Measurements from ENCODE around the gene ASB2. TPM values are rescaled to one million over a fixed set of nuclear protein-coding genes. Genes with fewer than 3 reads are reported as not detected.

ASB2 gene
- polyA plus RNA-seq, 1 donor (not counting 4 experiments of a cell fraction or from before 2014, with no cell fraction given) = 0.56 TPM

DNA sequence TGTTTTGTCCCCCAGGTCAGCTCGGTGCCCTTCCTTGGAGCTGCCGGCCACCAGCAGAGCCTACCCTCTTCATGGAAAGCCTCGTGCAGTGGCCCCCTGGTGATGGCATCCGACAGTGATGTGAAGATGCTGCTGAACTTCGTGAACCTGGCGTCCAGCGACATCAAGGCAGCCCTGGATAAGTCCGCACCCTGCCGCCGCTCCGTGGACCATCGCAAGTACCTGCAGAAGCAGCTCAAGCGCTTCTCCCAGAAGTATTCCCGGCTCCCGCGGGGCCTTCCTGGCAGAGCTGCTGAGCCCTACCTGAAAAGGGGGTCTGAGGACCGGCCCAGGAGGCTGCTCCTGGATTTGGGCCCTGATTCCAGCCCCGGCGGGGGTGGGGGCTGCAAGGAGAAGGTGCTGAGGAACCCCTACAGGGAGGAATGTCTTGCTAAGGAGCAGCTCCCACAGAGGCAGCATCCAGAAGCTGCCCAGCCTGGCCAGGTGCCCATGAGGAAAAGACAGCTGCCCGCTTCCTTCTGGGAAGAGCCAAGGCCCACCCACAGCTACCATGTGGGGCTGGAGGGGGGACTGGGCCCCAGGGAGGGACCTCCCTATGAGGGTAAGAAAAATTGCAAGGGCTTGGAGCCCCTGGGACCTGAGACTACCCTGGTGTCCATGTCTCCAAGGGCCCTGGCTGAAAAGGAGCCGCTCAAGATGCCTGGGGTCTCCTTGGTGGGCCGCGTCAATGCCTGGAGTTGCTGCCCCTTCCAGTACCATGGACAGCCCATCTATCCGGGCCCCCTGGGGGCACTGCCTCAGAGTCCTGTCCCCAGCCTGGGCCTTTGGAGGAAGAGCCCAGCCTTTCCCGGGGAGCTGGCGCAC is 48.0 kb downstream of the ASB2 start:
- Histone ChIP-seq H4K20me1 (ENCODE audit: control insufficient read depth, extremely low read depth, insufficient read depth, low read length) (no peaks in the 10 kb centered on the region), H3K4me2 (ENCODE audit: control insufficient read depth, extremely low read depth, insufficient read depth, low read depth, low read length) (no peak overlapping the region), H3K79me2 (ENCODE audit: control insufficient read depth, insufficient read depth, low read length) (no peaks in the 10 kb centered on the region), H3K36me3 (ENCODE audit: control insufficient read depth in 2 of 2, extremely low read depth in 1 of 2, insufficient read depth in 2 of 2, low read length in 2 of 2) (no peaks in the 10 kb centered on the region), H3K27ac (ENCODE audit: control insufficient read depth, insufficient read depth, low read length) (no peak overlapping the region), H3K4me1 (ENCODE audit: control insufficient read depth, extremely low read depth, insufficient read depth, low read length) (no peaks in the 10 kb centered on the region), H3K9me1 (ENCODE audit: control insufficient read depth, extremely low read depth, insufficient read depth, low read length) (no peaks in the 10 kb centered on the region), H2AFZ (ENCODE audit: control insufficient read depth, low read length) (no peak overlapping the region), H3K9me3 (ENCODE audit: control insufficient read depth, low read depth, low read length) (no peaks in the 10 kb centered on the region), H3K27me3 (ENCODE audit: control insufficient read depth, extremely low read depth, insufficient read depth, low read length) (no peaks in the 10 kb centered on the region), H3K9ac (ENCODE audit: control insufficient read depth, extremely low read depth, insufficient read depth, low read length) (no peak overlapping the region), H3K4me3 (ENCODE audit: control insufficient read depth in 2 of 3, extremely low read depth in 1 of 3, insufficient read depth in 2 of 3, low read depth in 1 of 3, low read length in 3 of 3) (no peak overlapping the region)
- no peak for DNase-seq (ENCODE audit: low read depth, low spot score)
- dilution Hi-C loops (cut with MboI; ENCODE audit: extremely low pct_ligation_motif_present, low sequenced_read_pairs) = no loop called here
- no peak for FAIRE-seq
- no peak for TF ChIP-seq EZH2 (IDR thresholded peaks at IDR 0.05; ENCODE audit: low read length)
- TF ChIP-seq, protein P1, sequence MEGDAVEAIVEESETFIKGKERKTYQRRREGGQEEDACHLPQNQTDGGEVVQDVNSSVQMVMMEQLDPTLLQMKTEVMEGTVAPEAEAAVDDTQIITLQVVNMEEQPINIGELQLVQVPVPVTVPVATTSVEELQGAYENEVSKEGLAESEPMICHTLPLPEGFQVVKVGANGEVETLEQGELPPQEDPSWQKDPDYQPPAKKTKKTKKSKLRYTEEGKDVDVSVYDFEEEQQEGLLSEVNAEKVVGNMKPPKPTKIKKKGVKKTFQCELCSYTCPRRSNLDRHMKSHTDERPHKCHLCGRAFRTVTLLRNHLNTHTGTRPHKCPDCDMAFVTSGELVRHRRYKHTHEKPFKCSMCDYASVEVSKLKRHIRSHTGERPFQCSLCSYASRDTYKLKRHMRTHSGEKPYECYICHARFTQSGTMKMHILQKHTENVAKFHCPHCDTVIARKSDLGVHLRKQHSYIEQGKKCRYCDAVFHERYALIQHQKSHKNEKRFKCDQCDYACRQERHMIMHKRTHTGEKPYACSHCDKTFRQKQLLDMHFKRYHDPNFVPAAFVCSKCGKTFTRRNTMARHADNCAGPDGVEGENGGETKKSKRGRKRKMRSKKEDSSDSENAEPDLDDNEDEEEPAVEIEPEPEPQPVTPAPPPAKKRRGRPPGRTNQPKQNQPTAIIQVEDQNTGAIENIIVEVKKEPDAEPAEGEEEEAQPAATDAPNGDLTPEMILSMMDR (optimal IDR thresholded peaks at IDR 0.05 in 1 of 3, IDR thresholded peaks at IDR 0.05 in 1 of 3, conservative IDR thresholded peaks at IDR 0.05 in 1 of 3; ENCODE audit: extremely low read depth in 1 of 3, insufficient read depth in 2 of 3, low read length in 3 of 3) = no peak

DNA sequence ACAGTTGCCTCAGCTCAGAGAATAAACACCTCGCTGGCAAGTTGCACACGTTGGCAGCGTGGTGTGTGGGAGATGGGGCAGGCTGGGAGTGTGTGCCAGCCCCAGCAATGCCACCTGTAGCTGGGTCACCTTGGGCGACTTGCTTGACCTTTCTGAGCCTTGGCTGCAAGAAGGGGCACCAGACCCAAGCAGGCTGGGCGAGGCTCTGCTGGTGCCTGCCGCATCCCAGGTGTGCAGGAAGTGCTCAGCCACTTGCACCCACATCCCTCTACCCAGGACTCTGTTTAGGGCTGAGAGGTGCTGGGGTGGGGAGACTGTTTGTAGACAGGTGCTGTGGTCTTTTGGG is 48.6 kb downstream of the ASB2 start:
- no peak overlapping the region for H3K4me2 ChIP-seq (ENCODE audit: control insufficient read depth, extremely low read depth, insufficient read depth, low read depth, low read length)
- TF ChIP-seq EZH2 (IDR thresholded peaks at IDR 0.05; ENCODE audit: low read length) = no peak

More for the DNA sequence above, 48.6 kb downstream of the ASB2 start:
- dilution Hi-C loops (cut with MboI; ENCODE audit: extremely low pct_ligation_motif_present, low sequenced_read_pairs) = no loop called here
- DNase-seq (ENCODE audit: low read depth, low spot score) (no peak), FAIRE-seq (no peak)
- no peak overlapping the region for H3K9ac ChIP-seq (ENCODE audit: control insufficient read depth, extremely low read depth, insufficient read depth, low read length)
- H3K27ac ChIP-seq (ENCODE audit: control insufficient read depth, insufficient read depth, low read length) = no peak overlapping the region
- no peak overlapping the region for H3K4me3 ChIP-seq (ENCODE audit: control insufficient read depth in 2 of 3, extremely low read depth in 1 of 3, insufficient read depth in 2 of 3, low read depth in 1 of 3, low read length in 3 of 3)
- H3K4me1 ChIP-seq (ENCODE audit: control insufficient read depth, extremely low read depth, insufficient read depth, low read length) = no peaks in the 10 kb centered on the region
- no peaks in the 10 kb centered on the region for H3K79me2 ChIP-seq (ENCODE audit: control insufficient read depth, insufficient read depth, low read length)
- no peaks in the 10 kb centered on the region for H3K27me3 ChIP-seq (ENCODE audit: control insufficient read depth, extremely low read depth, insufficient read depth, low read length)
- no peak overlapping the region for H2AFZ ChIP-seq (ENCODE audit: control insufficient read depth, low read length)
- no peaks in the 10 kb centered on the region for H3K9me1 ChIP-seq (ENCODE audit: control insufficient read depth, extremely low read depth, insufficient read depth, low read length)
- no peaks in the 10 kb centered on the region for H3K36me3 ChIP-seq (ENCODE audit: control insufficient read depth in 2 of 2, extremely low read depth in 1 of 2, insufficient read depth in 2 of 2, low read length in 2 of 2)
- H4K20me1 ChIP-seq (ENCODE audit: control insufficient read depth, extremely low read depth, insufficient read depth, low read length) = no peaks in the 10 kb centered on the region
- no peaks in the 10 kb centered on the region for H3K9me3 ChIP-seq (ENCODE audit: control insufficient read depth, low read depth, low read length)

Data from keratinocyte (primary cell).